NCI-H446 treated with DMSO at 0.1 percent for 48 hours (cell line): ENCODE measurements around the gene CLMN.
"Not testable (repeated sequence)": the region's sequence is repeated elsewhere in the genome, so short reads cannot be mapped to it uniquely, and the experiment has no call there.

Source experiments
- DNase-seq: peaks from one replicate; lab custom pipeline; 2025; lab: John Stamatoyannopoulos, UW

The CLMN gene

GRCh38 chr14:95162641-95163040 is 157.1 kb downstream of the CLMN start:
- DNase-seq: no peak

GRCh38 chr14:95157327-95158189 is 162.2 kb downstream of the CLMN start, which contains the start of gene DICER1:
Gene DICER1, minus strand, starts transcription at chr14:95157529. Its CDS starts 24,071 bp downstream, at chr14:95133458.
- peak; percentile 81 for DNase-seq

GRCh38 chr14:95157048-95157326 is 162.7 kb downstream of the CLMN start:
- no peak for DNase-seq

GRCh38 chr14:95156161-95157047 is 163.3 kb downstream of the CLMN start:
- no peak for DNase-seq

- no peak for DNase-seq
These were observed 164.7 kb downstream of the CLMN start for GRCh38 chr14:95155045-95155444.

- no peak for DNase-seq
These were observed 165.8 kb downstream of the CLMN start for GRCh38 chr14:95153866-95154265.

- no peak for DNase-seq
These were observed 168.1 kb downstream of the CLMN start for GRCh38 chr14:95151561-95151960.

- DNase-seq: no peak
These were observed 168.8 kb downstream of the CLMN start for GRCh38 chr14:95150910-95151309.

- no peak for DNase-seq
These were observed 170.3 kb downstream of the CLMN start for GRCh38 chr14:95149441-95149840.

- DNase-seq: no peak
These were observed 172.1 kb downstream of the CLMN start for GRCh38 chr14:95147597-95147996.

- no peak for DNase-seq
These were observed 173.5 kb downstream of the CLMN start for GRCh38 chr14:95146079-95146771.

GRCh38 chr14:95144849-95145248 is 174.9 kb downstream of the CLMN start:
- DNase-seq: no peak

GRCh38 chr14:95143808-95144620 is 175.7 kb downstream of the CLMN start:
- no peak for DNase-seq

GRCh38 chr14:95142208-95142607 is 177.5 kb downstream of the CLMN start:
- DNase-seq: no peak

- DNase-seq: no peak
These were observed 178.0 kb downstream of the CLMN start for GRCh38 chr14:95141684-95142083.

GRCh38 chr14:95140060-95140858 is 179.4 kb downstream of the CLMN start:
- DNase-seq: no peak

GRCh38 chr14:95138876-95139275 is 180.8 kb downstream of the CLMN start:
- no peak for DNase-seq

GRCh38 chr14:95138455-95138854 is 181.3 kb downstream of the CLMN start:
- DNase-seq: not testable (repeated sequence)

- DNase-seq: no peak
These were observed 181.9 kb downstream of the CLMN start for GRCh38 chr14:95137804-95138167.

GRCh38 chr14:95137164-95137803 is 182.4 kb downstream of the CLMN start:
- DNase-seq: no peak
